MG63 (cell line): ENCODE data around the gene FCF1. TPM values are rescaled to one million over a fixed set of nuclear protein-coding genes. Genes with fewer than 3 reads are reported as not detected.

Experiments used
- DNase-seq: peaks from one replicate; pipeline ENCODE4 v3.0.0-alpha.2; 2020
- H3K27me3 ChIP-seq: fragments of 250-450 bp; sonication (Bioruptor Pico); 2 replicates; pipeline ENCODE4 v1.5.1; 2020; ENCODE audit warnings: mild to moderate bottlenecking, moderate library complexity
- H3K36me3 ChIP-seq: fragments of 250-450 bp; sonication (Bioruptor Pico); 2 replicates; pipeline ENCODE4 v1.5.1; 2020; ENCODE audit warnings: mild to moderate bottlenecking, moderate library complexity
- H3K4me3 ChIP-seq: fragments of 250-450 bp; sonication (Bioruptor Pico); 2 replicates; pipeline ENCODE4 v1.5.1; 2020; ENCODE audit warnings: mild to moderate bottlenecking, moderate library complexity
- H3K9me3 ChIP-seq: fragments of 250-450 bp; sonication (Bioruptor Pico); 2 replicates; pipeline ENCODE4 v1.5.1; 2020; ENCODE audit warnings: mild to moderate bottlenecking, moderate library complexity
- total RNA-seq: library from RNA; depleted of rRNA; stranded (reverse); fragments of >200 nt; shearing (Covaris generic); gene quantifications from 2 replicates; pipeline ENCODE4 v1.2.3, GENCODE V29; 2014; ENCODE audit warnings: low replicate concordance; rRNA removed

The FCF1 gene, protein sequence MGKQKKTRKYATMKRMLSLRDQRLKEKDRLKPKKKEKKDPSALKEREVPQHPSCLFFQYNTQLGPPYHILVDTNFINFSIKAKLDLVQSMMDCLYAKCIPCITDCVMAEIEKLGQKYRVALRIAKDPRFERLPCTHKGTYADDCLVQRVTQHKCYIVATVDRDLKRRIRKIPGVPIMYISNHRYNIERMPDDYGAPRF
- 44.2 and 92.7 TPM in 2 replicates for total RNA-seq

DNA sequence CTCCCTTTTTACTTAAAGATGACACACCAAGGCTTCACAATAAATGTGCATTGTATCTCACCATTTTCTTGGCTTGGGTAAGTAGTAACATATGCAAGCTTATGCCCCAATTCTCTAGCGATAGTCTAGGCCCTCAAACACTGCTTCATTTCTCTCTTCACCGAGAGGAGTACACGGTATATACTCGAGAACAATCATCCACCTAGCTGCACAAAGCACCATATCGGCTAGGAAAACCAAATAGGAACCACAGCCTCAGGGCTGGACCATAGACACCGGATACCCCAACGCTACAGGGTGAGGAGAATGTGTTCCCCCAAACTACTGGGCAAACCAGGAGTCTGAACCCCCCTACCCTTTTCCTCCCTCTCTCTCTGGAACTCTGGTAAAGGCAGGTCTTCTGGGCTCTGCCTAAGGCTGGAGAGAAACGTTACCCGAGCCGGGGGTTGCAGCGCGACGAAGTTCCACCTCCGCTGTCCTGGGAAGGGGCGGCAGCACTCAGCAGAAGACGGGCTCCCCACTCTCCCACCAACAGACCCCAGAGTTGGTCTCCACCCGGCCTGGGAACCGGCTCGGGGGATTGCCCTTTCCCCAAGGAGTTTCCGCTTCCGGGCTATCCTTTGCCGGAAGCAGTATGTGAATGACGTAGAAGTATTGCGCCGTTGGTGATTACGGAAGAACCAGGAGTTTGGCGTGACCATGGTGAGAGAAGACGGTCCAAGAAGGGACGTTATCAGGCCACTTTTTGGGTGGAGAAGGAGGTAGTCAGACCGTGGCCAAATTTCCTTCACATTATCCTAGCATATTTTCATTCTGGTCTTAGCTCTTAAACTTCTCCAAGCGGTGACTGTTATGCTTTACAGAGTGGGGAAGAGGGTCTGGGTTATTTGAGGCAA is at the start of gene FCF1, which contains the start of gene AREL1:
Gene FCF1, plus strand, starts transcription at position 646 of the 896 bp plus-strand sequence. Its CDS starts 54 bp downstream, at position 700.
Gene AREL1, minus strand, starts transcription at position 582 of the 896 bp plus-strand sequence. CDS start 27,465 bp downstream, outside the sequence.
- H3K9me3 ChIP-seq, result no peaks in the 10 kb centered on the region
- no peaks in the 10 kb centered on the region for H3K27me3 ChIP-seq
- H3K36me3 ChIP-seq, result peaks cover 17% of the 10 kb centered on the region

DNA sequence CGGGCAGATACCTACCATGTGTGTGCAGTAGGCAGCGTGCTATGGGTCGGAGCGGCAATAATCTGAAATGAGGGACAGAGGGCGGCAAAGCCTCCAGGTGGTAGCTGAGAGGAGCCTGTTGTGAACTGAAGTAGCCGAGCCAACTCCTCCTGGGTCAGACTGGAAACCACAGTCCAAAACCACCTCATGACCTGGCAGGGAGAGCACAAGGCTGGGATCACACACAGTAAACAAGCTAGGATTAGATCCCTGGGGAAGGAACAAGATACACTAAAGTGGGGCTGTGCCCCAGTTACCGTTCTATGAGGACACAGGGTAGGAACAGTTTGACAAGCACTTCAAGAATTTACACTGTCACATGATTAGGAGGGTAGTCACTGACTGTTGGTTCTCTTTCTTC is 49.1 kb upstream of the FCF1 start:
- Histone ChIP-seq H3K27me3 (no peaks in the 10 kb centered on the region), H3K4me3 (no peak overlapping the region), H3K9me3 (no peaks in the 10 kb centered on the region), H3K36me3 (peaks cover 19% of the 10 kb centered on the region)
- DNase-seq, result peak; percentile 26

More for the DNA sequence above, at the start of gene FCF1, which contains the start of gene AREL1:
- H3K4me3 ChIP-seq, result peak within 1 kb of the TSS; percentile 81
- peak; percentile 73 for DNase-seq

DNA sequence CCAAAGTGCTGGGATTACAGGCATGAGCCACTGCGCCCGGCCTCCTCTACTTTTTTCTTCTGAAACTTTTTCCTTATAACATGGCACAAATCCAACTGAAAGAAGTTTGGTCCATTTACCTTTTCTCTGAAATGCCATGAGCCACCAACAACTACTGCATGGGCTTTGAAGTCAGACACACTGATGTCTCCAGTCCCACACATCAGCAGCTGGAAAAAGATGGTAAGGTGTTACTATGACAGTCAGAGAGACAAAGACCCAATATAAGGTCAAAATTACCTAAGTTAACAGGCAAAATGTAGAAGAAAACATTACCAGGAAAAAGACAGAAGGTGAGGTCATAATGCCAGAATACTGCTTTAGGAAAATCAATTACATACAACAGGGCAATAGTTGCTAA is 48.2 kb upstream of the FCF1 start:
- no peak for DNase-seq
- H3K36me3 ChIP-seq, result peaks cover 20% of the 10 kb centered on the region

DNA sequence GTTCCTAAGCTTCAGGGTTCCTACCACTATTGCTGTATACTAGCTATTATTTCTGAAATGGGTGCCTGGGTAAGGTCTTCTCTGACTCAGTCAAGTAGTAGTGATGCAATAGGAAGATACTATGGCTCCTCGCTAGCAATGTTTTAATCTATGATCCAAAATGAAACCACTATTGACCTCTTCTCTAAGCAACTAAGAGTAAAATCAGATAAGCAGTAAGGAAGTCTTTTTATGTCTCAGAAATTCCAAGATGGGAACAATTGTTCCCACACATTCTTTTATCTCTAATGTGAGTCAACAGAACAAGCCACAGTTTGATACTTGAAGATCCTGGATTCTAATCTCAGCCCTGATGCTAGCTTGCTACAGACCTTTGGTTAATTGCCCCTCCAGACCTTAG is 45.2 kb upstream of the FCF1 start:
- peaks cover 26% of the 10 kb centered on the region for H3K36me3 ChIP-seq

More for the DNA sequence above, 48.2 kb upstream of the FCF1 start:
- H3K9me3 ChIP-seq, result no peaks in the 10 kb centered on the region
- H3K27me3 ChIP-seq, result no peaks in the 10 kb centered on the region
- H3K4me3 ChIP-seq, result no peak overlapping the region

DNA sequence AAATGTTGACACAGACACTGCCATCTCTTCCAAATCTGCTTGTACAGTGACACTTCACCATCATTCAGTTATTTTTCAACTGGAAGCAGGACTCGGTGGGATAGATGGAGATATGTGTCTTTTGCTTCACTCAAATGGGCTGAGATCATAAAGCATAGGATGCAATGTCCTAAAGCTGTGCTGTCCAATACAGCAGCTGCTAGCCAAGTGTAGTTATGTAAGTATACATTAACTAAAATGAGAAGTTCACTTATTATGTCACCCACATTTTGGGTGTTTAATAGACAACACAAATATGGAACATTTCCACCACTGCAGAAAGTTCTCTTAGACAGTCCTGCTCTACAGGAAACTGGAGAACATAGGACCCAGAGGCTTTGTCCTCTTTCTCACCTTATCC is 43.7 kb upstream of the FCF1 start:
- Histone ChIP-seq H3K9me3 (no peaks in the 10 kb centered on the region), H3K27me3 (no peaks in the 10 kb centered on the region), H3K4me3 (no peak overlapping the region), H3K36me3 (peaks cover 26% of the 10 kb centered on the region)
- no peak for DNase-seq

More for the DNA sequence above, 45.2 kb upstream of the FCF1 start:
- Histone ChIP-seq H3K9me3 (no peaks in the 10 kb centered on the region), H3K4me3 (no peak overlapping the region), H3K27me3 (no peaks in the 10 kb centered on the region)
- no peak for DNase-seq

DNA sequence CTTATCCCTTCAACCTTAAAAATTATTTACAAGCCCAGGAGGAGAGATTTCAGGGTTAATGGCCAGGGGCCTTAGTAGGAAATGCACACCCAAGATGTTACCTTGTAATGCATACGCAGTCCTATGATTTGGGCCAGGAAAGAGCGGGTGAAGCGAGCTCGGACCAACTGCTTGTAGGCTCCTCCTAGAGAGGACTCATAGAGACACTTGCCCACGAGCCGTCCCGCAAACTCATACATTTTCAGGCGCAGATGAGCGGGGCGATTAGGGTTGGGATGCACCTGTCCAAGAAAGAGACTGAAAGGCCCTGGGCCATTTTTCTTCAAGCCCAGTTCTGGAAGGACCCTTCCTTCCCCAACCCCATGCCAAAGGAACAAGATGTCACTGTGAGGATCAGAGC is 43.1 kb upstream of the FCF1 start:
- no peaks in the 10 kb centered on the region for H3K9me3 ChIP-seq
- peaks cover 26% of the 10 kb centered on the region for H3K36me3 ChIP-seq
- no peak for DNase-seq
- H3K4me3 ChIP-seq, result no peak overlapping the region
- H3K27me3 ChIP-seq, result no peaks in the 10 kb centered on the region

DNA sequence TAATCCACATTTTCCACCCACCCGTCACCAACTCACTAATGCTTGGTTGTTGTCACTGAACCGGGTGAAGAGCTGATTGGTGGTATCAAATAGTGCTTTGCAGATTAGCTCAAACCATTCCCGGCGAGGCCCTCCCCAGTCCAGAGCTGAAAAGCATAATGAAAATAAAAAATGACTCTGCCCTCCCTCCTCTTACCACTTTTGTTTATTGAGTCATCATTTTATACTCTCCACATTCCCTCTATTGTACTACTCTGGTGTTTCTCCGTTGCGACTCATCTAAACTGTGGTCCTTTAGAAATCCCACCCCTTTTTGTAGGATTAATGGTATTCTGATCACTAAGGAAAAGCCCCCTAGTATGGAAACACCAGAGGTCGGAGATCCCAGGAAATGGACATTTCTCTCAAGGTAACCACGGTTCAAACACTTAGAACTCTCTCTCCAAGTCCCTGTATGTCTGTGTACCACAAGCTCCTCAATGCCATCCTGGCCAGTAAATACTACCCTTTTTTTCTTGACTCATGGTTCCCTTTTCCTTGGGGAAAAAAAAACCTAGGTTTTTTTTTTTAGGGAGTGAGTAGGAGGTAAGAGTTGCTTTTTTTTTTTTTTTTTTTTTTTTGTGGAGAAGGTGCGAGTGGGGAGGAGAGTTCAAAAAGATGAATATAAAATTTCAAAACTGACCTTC is 42.1 kb upstream of the FCF1 start:
- H3K4me3 ChIP-seq, result no peak overlapping the region
- H3K36me3 ChIP-seq, result peaks cover 25% of the 10 kb centered on the region
- H3K9me3 ChIP-seq, result no peaks in the 10 kb centered on the region
- peak; percentile 17 for DNase-seq
- no peaks in the 10 kb centered on the region for H3K27me3 ChIP-seq

DNA sequence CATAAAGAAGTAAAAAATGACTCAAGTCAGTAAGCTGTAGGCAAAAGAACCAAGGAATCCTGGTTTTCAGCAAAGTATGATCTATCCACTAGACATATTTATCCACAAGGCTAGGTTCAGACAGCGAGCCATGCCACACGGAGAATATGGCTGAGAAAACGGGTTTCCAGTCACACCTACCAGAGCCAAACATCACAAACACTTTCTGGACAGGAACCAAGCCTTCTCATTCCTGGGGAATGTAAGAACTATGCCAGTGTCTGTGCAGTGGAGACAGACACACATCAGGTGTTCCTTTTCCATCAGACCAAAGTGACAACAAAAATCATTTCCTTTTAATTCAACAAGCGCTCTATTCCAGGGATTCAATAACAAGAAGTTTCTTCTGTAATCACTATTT is 41.2 kb upstream of the FCF1 start:
- peak; percentile 59 for DNase-seq
- no peaks in the 10 kb centered on the region for H3K27me3 ChIP-seq
- H3K9me3 ChIP-seq, result no peaks in the 10 kb centered on the region
- H3K36me3 ChIP-seq, result peaks cover 25% of the 10 kb centered on the region
- H3K4me3 ChIP-seq, result no peak overlapping the region

DNA sequence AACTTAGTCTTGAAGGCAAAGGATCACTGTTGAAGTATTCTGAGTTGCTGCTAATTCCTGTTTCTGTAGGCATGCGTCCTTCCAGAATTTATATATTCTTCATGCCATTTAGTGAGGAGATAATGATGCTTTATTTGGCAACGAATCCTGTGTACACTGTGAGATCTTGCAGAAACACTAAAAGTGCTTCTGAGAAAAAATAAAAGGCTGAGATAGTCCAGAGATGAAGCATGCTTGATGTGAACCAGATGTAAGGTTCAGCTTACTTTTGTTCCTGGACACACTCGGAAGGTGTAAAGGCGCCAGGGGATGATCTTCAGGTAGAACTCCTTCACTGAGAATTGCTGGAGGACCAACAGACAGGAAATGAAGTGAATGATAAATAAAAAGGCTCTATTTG is 39.2 kb upstream of the FCF1 start:
- no peaks in the 10 kb centered on the region for H3K9me3 ChIP-seq
- H3K27me3 ChIP-seq, result no peaks in the 10 kb centered on the region
- peaks cover 15% of the 10 kb centered on the region for H3K36me3 ChIP-seq

DNA sequence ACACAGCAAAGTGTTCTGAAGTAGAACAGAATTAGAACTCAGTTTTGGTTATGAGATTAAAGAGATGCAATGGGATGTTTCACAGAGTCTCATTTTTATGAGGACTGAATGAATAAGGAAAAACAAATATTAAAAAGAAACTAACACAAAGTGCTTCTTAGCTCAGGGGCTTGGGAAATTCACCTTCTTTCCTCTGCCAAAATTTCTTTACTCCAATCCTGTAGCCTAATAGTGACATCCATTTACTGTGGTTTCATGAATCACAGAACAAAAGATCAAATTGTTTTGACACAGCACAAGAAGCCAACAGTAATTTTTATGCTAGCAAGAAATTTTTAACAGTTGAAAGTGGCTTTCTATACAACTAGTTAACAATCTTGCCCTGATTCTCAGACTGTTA is 37.7 kb upstream of the FCF1 start:
- no peaks in the 10 kb centered on the region for H3K9me3 ChIP-seq
- H3K4me3 ChIP-seq, result no peak overlapping the region
- H3K36me3 ChIP-seq, result peaks cover 9% of the 10 kb centered on the region
- DNase-seq, result no peak
- no peaks in the 10 kb centered on the region for H3K27me3 ChIP-seq

More for the DNA sequence above, 39.2 kb upstream of the FCF1 start:
- no peak for DNase-seq
- no peak overlapping the region for H3K4me3 ChIP-seq

DNA sequence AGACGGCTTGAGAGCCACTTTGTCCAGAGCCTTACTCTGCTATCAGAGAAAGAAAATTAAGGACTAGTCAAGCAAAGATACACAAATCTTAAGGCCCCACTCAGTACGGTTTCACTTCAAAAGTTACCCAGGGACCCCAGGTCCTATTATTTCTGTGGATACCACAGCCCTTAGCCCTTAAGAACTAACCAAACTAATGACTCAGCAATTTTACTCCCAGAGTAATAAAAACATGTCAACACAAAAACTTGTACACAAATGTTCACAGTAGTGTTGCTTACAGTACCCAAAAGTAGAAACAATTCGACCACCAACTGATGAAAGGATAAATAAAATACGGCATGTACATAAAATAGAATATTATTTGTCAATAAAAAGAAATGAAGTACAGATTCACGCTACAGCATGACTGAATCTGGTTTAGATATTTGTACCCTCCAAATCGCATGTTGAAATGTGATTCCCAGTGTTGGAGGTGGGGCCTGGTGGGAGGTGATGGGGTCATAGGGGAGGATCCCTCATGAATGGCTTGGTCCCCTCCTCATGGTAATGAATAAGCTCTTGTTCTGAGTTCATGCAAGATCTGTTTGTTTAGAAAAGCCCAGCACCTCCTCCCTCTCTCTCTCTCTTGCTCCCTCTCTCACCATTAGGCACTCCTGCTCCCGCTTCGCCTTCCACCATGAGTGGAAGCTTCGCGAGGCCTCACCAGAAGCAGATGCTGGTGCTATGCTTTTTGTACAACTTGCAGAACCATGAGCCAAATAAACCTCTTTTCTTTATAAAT is 30.6 kb upstream of the FCF1 start:
- Histone ChIP-seq H3K9me3 (no peaks in the 10 kb centered on the region), H3K36me3 (peaks cover 4% of the 10 kb centered on the region; the same call in 1 of the 2 replicates), H3K27me3 (no peaks in the 10 kb centered on the region), H3K4me3 (no peak overlapping the region)
- DNase-seq, result no peak

DNA sequence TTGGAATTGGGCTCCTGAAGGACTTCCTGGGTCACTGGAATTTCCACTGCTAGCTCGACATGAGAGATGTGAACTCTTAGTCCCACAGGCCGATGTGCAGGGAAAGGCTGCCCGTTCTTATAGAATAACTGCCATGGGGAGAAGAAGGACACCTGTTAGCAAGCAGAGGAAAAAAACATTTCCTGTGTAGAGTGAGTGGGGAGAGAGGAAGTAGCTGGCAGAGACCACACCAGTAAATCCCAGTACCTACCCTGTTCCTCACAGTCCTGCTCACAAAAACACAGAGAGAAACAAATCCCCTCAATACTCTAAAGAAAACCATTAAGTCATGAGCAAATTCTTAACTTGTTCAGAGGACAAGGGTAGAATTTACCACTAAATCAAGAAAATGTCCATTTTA is 29.5 kb upstream of the FCF1 start:
- DNase-seq, result no peak
- no peaks in the 10 kb centered on the region for H3K9me3 ChIP-seq
- H3K4me3 ChIP-seq, result no peak overlapping the region
- H3K36me3 ChIP-seq, result peaks cover 4% of the 10 kb centered on the region; the same call in 1 of the 2 replicates
- no peaks in the 10 kb centered on the region for H3K27me3 ChIP-seq

DNA sequence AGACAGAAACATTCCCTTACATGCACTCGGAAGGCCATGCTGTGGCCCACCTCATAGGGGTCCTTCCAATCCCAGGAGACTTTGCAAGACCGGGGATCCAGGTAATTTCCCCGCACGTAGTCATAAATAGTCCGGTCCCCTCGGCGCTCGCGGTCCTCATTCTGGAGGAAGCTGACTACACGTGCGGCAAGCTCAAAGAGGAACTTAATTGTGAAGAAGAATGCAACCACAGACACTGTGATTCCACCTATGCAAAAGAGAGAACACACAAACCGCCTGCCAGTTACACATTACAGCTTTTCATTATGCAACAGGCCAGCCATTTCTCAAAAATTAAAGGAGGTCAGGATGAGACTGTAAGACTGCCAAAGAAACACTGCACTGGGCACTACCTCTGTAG is 28.5 kb upstream of the FCF1 start:
- Histone ChIP-seq H3K36me3 (peaks cover 4% of the 10 kb centered on the region; the same call in 1 of the 2 replicates), H3K4me3 (no peak overlapping the region), H3K9me3 (no peaks in the 10 kb centered on the region), H3K27me3 (no peaks in the 10 kb centered on the region)
- DNase-seq, result no peak

DNA sequence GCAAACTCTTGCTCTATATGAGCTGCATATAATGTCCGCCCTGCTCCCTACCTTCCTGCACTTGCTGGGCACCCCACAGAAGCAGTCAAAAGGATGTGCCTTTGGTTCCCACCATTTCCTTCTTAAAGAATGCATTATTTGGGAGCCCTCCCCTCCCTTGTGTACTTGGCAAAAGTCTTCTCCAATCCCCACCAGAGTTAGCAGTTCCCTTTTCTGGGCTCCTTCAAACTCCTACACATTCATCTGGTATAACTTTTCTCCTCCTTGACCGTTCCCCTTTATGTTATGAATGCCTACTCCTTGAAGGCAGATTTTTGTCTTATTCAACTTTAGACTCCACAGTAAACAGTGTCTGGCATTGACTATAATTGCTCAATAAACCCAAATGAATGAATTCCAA is 27.9 kb upstream of the FCF1 start:
- no peak overlapping the region for H3K4me3 ChIP-seq
- no peaks in the 10 kb centered on the region for H3K9me3 ChIP-seq
- no peaks in the 10 kb centered on the region for H3K27me3 ChIP-seq
- peaks cover 4% of the 10 kb centered on the region; the same call in 1 of the 2 replicates for H3K36me3 ChIP-seq
- DNase-seq, result no peak

DNA sequence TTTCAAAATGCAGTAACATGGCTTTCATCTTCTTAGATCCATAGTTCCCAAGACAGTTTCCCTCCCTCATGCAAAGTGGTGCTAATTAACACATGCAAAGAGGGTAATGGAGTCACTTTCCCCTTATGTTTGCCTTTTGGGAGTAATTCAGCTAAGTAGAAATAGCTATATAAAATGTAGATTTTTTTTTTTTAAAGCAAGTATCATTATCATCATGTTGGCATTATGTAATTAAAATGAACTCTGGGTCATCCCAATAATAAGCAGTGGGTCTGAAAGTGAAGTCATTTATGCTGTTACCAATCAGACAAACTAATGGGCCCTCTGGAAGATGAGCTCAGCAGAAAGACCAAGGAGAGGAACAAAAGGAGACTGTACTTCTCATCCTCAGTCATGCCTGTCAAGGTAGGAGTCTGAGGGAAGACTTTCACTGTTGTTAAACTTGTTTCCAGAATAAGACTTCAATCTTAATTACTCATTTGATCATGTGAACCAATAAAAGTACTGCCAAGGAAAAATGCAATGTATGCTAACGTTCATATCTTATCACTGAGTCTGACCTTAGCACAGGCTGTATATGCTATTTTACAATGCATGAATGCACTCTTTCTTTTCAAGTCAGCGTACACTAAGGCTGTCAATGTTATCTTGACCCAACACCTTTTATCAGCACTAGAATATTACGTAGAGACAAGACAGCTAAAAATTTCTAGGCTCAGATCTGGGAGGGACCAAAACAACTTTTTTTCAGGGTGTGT is 26.8 kb upstream of the FCF1 start:
- Histone ChIP-seq H3K9me3 (no peaks in the 10 kb centered on the region), H3K27me3 (no peaks in the 10 kb centered on the region), H3K4me3 (no peak overlapping the region), H3K36me3 (peaks cover 4% of the 10 kb centered on the region; the same call in 1 of the 2 replicates)
- no peak for DNase-seq
